HCT116 (cell line): ENCODE results near the gene CLN5. TPM values are rescaled to one million over a fixed set of nuclear protein-coding genes. Genes with fewer than 3 reads are reported as not detected.

Experiments used
- ATAC-seq: fragments of 200-7000 bp; cut with Tn5 transposase; 2 replicates; pipeline ENCODE4 v1.9.1; 2020; ENCODE audit warnings: mild to moderate bottlenecking, moderate library complexity
- BruUV-seq: library from RNA; stranded (reverse); fragments of 400-500 nt; replicated peaks from 2 replicates; lab custom pipeline; 2021; lab: Mats Ljungman, UMichigan
- CTCF ChIA-PET: fragments of 300-600 bp; sonication (Branson Sonifier 250); formaldehyde crosslinking; loops from one replicate; lab custom pipeline; 2021; ENCODE audit warnings: antibody characterized with exemption; lab: Charles Lee
- POLR2A ChIA-PET: fragments of 300-600, 350-600 bp; sonication (Branson Sonifier 250); formaldehyde crosslinking; loops from one replicate; lab custom pipeline; 2021; ENCODE audit warnings: antibody characterized with exemption; lab: Charles Lee
- RAD21 ChIA-PET, 2 experiments: fragments of 300-600 bp; sonication (Branson Sonifier 250); formaldehyde crosslinking; loops; one replicate each; lab custom pipeline; 2023; ENCODE audit warnings: low total read pairs in 2 of 2; ENCODE audit not compliant: uncharacterized antibody in 2 of 2, unreplicated experiment in 2 of 2, low non-redundant PET in 1 of 2; lab: Charles Lee
- DNase-seq: peaks from one replicate; pipeline ENCODE4 v3.0.0-alpha.2; 2010; ENCODE audit warnings: low read depth, low spot score
- H2AFZ ChIP-seq: fragments of 200-600 bp; shearing (Covaris generic), sonication (generic); 2 replicates; pipeline ENCODE4 v1.6.1; 2017; ENCODE audit warnings: low read depth, mixed run types, mixed read lengths, antibody characterized with exemption, low read length; ENCODE audit not compliant: poor library complexity, severe bottlenecking
- H3K27ac ChIP-seq: 2 replicates; pipeline ENCODE4 v1.5.1; 2012; ENCODE audit warnings: low read depth, low read length
- H3K27me3 ChIP-seq: fragments of 200-600 bp; sonication (generic); 2 replicates; pipeline ENCODE4 v1.6.1; 2016; ENCODE audit warnings: mixed run types, low read length, mixed read lengths; ENCODE audit not compliant: insufficient read depth
- H3K36me3 ChIP-seq, 2 experiments: fragments of 200-500 bp in 1 of 2; fragments of 200-600 bp in 1 of 2; sonication (Bioruptor generic) in 1 of 2; sonication (generic) in 1 of 2; 2 replicates each; pipeline versions ENCODE4 v1.5.1 to v1.6.1; 2014 to 2016; ENCODE audit warnings: low read length in 2 of 2, inconsistent platforms in 1 of 2, mixed read lengths in 1 of 2, mixed run types in 1 of 2; ENCODE audit not compliant: insufficient read depth in 2 of 2, control insufficient read depth in 1 of 2
- H3K4me1 ChIP-seq, 2 experiments: fragments of 200-600 bp in 1 of 2; sonication (generic) in 1 of 2; 2 replicates each; pipeline versions ENCODE4 v1.5.1 to v1.6.1; 2012 to 2017; ENCODE audit warnings: low read length in 2 of 2, inconsistent platforms in 1 of 2, mild to moderate bottlenecking in 1 of 2, mixed read lengths in 1 of 2, mixed run types in 1 of 2, moderate library complexity in 1 of 2; ENCODE audit not compliant: insufficient read depth in 2 of 2, control insufficient read depth in 1 of 2
- H3K4me2 ChIP-seq: fragments of 200-600 bp; sonication (generic); 2 replicates; pipeline ENCODE4 v1.6.1; 2017; ENCODE audit warnings: mixed run types, low read length, mixed read lengths
- H3K4me3 ChIP-seq, 2 experiments: fragments of 200-600 bp in 1 of 2; sonication (generic) in 1 of 2; replicated peaks in 1 of 2; 2 replicates each; pipeline ENCODE4 v1.5.1; 2011 to 2016; ENCODE audit warnings: low read length in 2 of 2, control low read depth in 1 of 2, low read depth in 1 of 2, mild to moderate bottlenecking in 1 of 2, mixed read lengths in 1 of 2, mixed run types in 1 of 2
- H3K79me2 ChIP-seq: fragments of 200-600 bp; sonication (generic); 2 replicates; pipeline ENCODE4 v1.6.1; 2017; ENCODE audit warnings: mild to moderate bottlenecking, mixed run types, low read length, moderate library complexity, mixed read lengths; ENCODE audit not compliant: insufficient read depth
- H3K9ac ChIP-seq: fragments of 200-600 bp; sonication (generic); 2 replicates; pipeline ENCODE4 v1.6.1; 2016; ENCODE audit warnings: low read length, mixed read lengths
- H3K9me2 ChIP-seq: fragments of 200-600 bp; sonication (generic), shearing (Covaris generic); 2 replicates; pipeline ENCODE4 v1.6.1; 2017; ENCODE audit warnings: mixed run types, mild to moderate bottlenecking, moderate library complexity; ENCODE audit not compliant: insufficient read depth
- H3K9me3 ChIP-seq, 2 experiments: fragments of 200-500 bp in 1 of 2; fragments of 200-600 bp in 1 of 2; sonication (Bioruptor generic) in 1 of 2; sonication (generic) in 1 of 2; 2 replicates each; pipeline ENCODE4 v1.6.1; 2014 to 2017; ENCODE audit warnings: low read length in 2 of 2, mixed read lengths in 2 of 2, inconsistent platforms in 1 of 2, low read depth in 1 of 2, mild to moderate bottlenecking in 1 of 2, mixed run types in 1 of 2, moderate library complexity in 1 of 2; ENCODE audit not compliant: control insufficient read depth in 1 of 2, insufficient read depth in 1 of 2
- H4K20me1 ChIP-seq: fragments of 200-600 bp; sonication (generic), shearing (Covaris generic); 2 replicates; pipeline ENCODE4 v1.6.1; 2017; ENCODE audit warnings: mixed run types, mild to moderate bottlenecking, moderate library complexity; ENCODE audit not compliant: insufficient read depth
- CEBPB ChIP-seq: IDR thresholded peaks from 2 replicates; pipeline ENCODE4 v1.6.1; 2012; ENCODE audit warnings: low read depth
- EGR1 ChIP-seq: IDR thresholded peaks from 2 replicates; pipeline ENCODE4 v1.6.1; 2012; ENCODE audit warnings: low read depth
- ELF1 ChIP-seq: IDR thresholded peaks from 2 replicates; pipeline ENCODE4 v1.6.1; 2012; ENCODE audit warnings: low read depth, borderline replicate concordance
- FOSL1 ChIP-seq: IDR thresholded peaks from 2 replicates; pipeline ENCODE4 v1.6.1; 2012; ENCODE audit warnings: low read depth
- JUND ChIP-seq: IDR thresholded peaks from 2 replicates; pipeline ENCODE4 v1.6.1; 2012
- POLR2AphosphoS5 ChIP-seq: IDR thresholded peaks from 2 replicates; pipeline ENCODE4 v1.6.1; 2011; ENCODE audit warnings: mild to moderate bottlenecking, low read depth, low read length, moderate library complexity
- REST ChIP-seq: IDR thresholded peaks from 2 replicates; pipeline ENCODE4 v1.6.1; 2012; ENCODE audit warnings: low read depth
- ZBTB33 ChIP-seq: IDR thresholded peaks from 2 replicates; pipeline ENCODE4 v1.6.1; 2011; ENCODE audit warnings: mild to moderate bottlenecking, low read length, moderate library complexity; ENCODE audit not compliant: insufficient replicate concordance; ENCODE audit errors: extremely low read depth
- ZNF274 ChIP-seq: fragments of 200-500 bp; sonication (Bioruptor generic); IDR thresholded peaks from 2 replicates; pipeline ENCODE4 v1.6.1; 2014; ENCODE audit warnings: mild to moderate bottlenecking, low read depth, low read length, inconsistent platforms
- intact Hi-C: fragments of 100-400 bp; cut with micrococcal nuclease; formaldehyde crosslinking; loops from 2 replicates; pipeline ENCODE4 v1.10.0; 2022
- total RNA-seq: library from RNA; stranded (reverse); gene quantifications from one replicate; pipeline ENCODE4 v1.2.1, GENCODE V29; 2021; ENCODE audit not compliant: unreplicated experiment

The CLN5 gene
- total RNA-seq, 1 experiment from 2014 or later = 21.4 TPM

- H3K4me1 ChIP-seq = peaks cover 2 to 3% of the 10 kb centered on the region in 2 experiments; a peak in 1 of 4 replicates
- CTCF ChIA-PET = interaction anchor here (0.6 kb wide), 1 partner anchor 411 kb away, joined by 4 read pairs; no protein-coding TSS in a partner anchor
- POLR2A ChIA-PET = no interaction called here
- no peak overlapping the region for H3K4me3 ChIP-seq
- DNase-seq (no peak), ATAC-seq (no peak)
- H3K9me2 ChIP-seq = no peaks in the 10 kb centered on the region
- H2AFZ ChIP-seq = no peak overlapping the region
- no peaks in the 10 kb centered on the region for H4K20me1 ChIP-seq
- H3K4me2 ChIP-seq = no peak overlapping the region
- no peaks in the 10 kb centered on the region for H3K79me2 ChIP-seq
- H3K9me3 ChIP-seq = no peaks in the 10 kb centered on the region
- BruUV-seq = no TSS peak
- intact Hi-C loops = loop anchor here (5.0 to 10.0 kb wide), 2 partner anchors 1106 to 1299 kb away; no protein-coding TSS in a partner anchor
- no peaks in the 10 kb centered on the region for H3K27me3 ChIP-seq
- no peak overlapping the region for H3K27ac ChIP-seq
- no peak for TF ChIP-seq ELF1
- TF ChIP-seq REST = no peak
- TF ChIP-seq CEBPB = no peak
- TF ChIP-seq ZNF274 = no peak
- TF ChIP-seq JUND = no peak
- TF ChIP-seq EGR1 = no peak
- H3K9ac ChIP-seq = no peak overlapping the region
- H3K36me3 ChIP-seq = no peaks in the 10 kb centered on the region
- RAD21 ChIA-PET = no interaction called here
Measured at GRCh38 chr13:76983676-76984075, 8.2 kb upstream of the CLN5 start.

- Histone ChIP-seq H3K4me1 (peaks cover 9 to 20% of the 10 kb centered on the region in 2 experiments; a peak in 3 of 4 replicates), H3K4me3 (peak overlapping the region; percentile 89 to 95), H3K79me2 (peaks cover 19% of the 10 kb centered on the region), H4K20me1 (no peaks in the 10 kb centered on the region), H3K4me2 (peak overlapping the region; percentile 96), H3K36me3 (peaks cover 2 to 6% of the 10 kb centered on the region in 2 experiments; a peak in 1 of 4 replicates), H3K9ac (peak overlapping the region; percentile 93), H3K9me3 (no peaks in the 10 kb centered on the region), H2AFZ (peak overlapping the region; percentile 63), H3K27me3 (no peaks in the 10 kb centered on the region), H3K27ac (peak overlapping the region; percentile 54), H3K9me2 (no peaks in the 10 kb centered on the region)
- CTCF ChIA-PET = interaction anchor here (2.4 kb wide), 1 partner anchor 11 kb away, joined by 12 read pairs; no protein-coding TSS in a partner anchor
- POLR2A ChIA-PET = no interaction called here
- no peak for DNase-seq
- RAD21 ChIA-PET = no interaction called here
- ATAC-seq = peak; percentile 22
- intact Hi-C loops = no loop called here
- TSS peak; percentile 82 for BruUV-seq
- TF ChIP-seq ZBTB33 (no peak), ELF1 (no peak), POLR2AphosphoS5 (no peak), CEBPB (no peak), EGR1 (no peak), FOSL1 (no peak), REST (no peak), ZNF274 (no peak)
Measured at GRCh38 chr13:76991432-76991795, 467 bp upstream of the CLN5 start.
